Keratinocyte (primary cell): ENCODE results near the gene HYKK. TPM values are rescaled to one million over a fixed set of nuclear protein-coding genes. Genes with fewer than 3 reads are reported as not detected.
"Not testable (repeated sequence)": the region's sequence is repeated elsewhere in the genome, so short reads cannot be mapped to it uniquely, and the experiment has no call there.

Source experiments
- DNase-seq: peaks from one replicate; pipeline ENCODE4 v3.0.0-alpha.2; 2011; ENCODE audit warnings: low read depth, missing footprints, low spot score
- FAIRE-seq: peaks from 2 replicates; lab custom pipeline; 2011; peaks lifted over from hg19 to GRCh38; lab: Jason Lieb, UNC
- H2AFZ ChIP-seq: 2 replicates; pipeline ENCODE4 v1.6.0; 2012; ENCODE audit warnings: low read length, control low read depth, inconsistent platforms; ENCODE audit not compliant: control insufficient read depth
- H3K27ac ChIP-seq: 2 replicates; pipeline ENCODE4 v1.5.1; 2011; ENCODE audit warnings: low read length; ENCODE audit not compliant: control insufficient read depth, insufficient read depth
- H3K27me3 ChIP-seq: 3 replicates; pipeline ENCODE4 v1.6.0; 2011; ENCODE audit warnings: low read length; ENCODE audit not compliant: control insufficient read depth, insufficient read depth; ENCODE audit errors: extremely low read depth
- H3K36me3 ChIP-seq, 2 experiments: 2 replicates in 1 of 2; 3 replicates in 1 of 2; pipeline ENCODE4 v1.5.1; 2011; ENCODE audit warnings: low read length in 2 of 2, mild to moderate bottlenecking in 1 of 2; ENCODE audit not compliant: control insufficient read depth in 2 of 2, insufficient read depth in 2 of 2; ENCODE audit errors: extremely low read depth in 1 of 2
- H3K4me1 ChIP-seq: 3 replicates; pipeline ENCODE4 v1.5.1; 2011; ENCODE audit warnings: low read length; ENCODE audit not compliant: control insufficient read depth, insufficient read depth; ENCODE audit errors: extremely low read depth
- H3K4me2 ChIP-seq: 3 replicates; pipeline ENCODE4 v1.6.0; 2011; ENCODE audit warnings: low read depth, low read length; ENCODE audit not compliant: control insufficient read depth, insufficient read depth; ENCODE audit errors: extremely low read depth
- H3K4me3 ChIP-seq, 3 experiments: fragments of 200-600 bp in 1 of 3; sonication (generic) in 1 of 3; 2 replicates in 2 of 3; 3 replicates in 1 of 3; pipeline ENCODE4 v1.5.1; 2011 to 2016; ENCODE audit warnings: low read length in 3 of 3, mild to moderate bottlenecking in 3 of 3, control low read depth in 2 of 3, inconsistent platforms in 1 of 3, low read depth in 1 of 3, mixed read lengths in 1 of 3, mixed run types in 1 of 3, moderate library complexity in 1 of 3; ENCODE audit not compliant: control insufficient read depth in 2 of 3, insufficient read depth in 2 of 3; ENCODE audit errors: extremely low read depth in 1 of 3
- H3K79me2 ChIP-seq: 2 replicates; pipeline ENCODE4 v1.6.0; 2012; ENCODE audit warnings: low read length; ENCODE audit not compliant: control insufficient read depth, insufficient read depth
- H3K9ac ChIP-seq: 3 replicates; pipeline ENCODE4 v1.6.0; 2011; ENCODE audit warnings: low read length; ENCODE audit not compliant: control insufficient read depth, insufficient read depth; ENCODE audit errors: extremely low read depth
- H3K9me1 ChIP-seq: 3 replicates; pipeline ENCODE4 v1.6.0; 2011; ENCODE audit warnings: low read length; ENCODE audit not compliant: control insufficient read depth, insufficient read depth; ENCODE audit errors: extremely low read depth
- H3K9me3 ChIP-seq: 2 replicates; pipeline ENCODE4 v1.5.1; 2012; ENCODE audit warnings: low read depth, low read length; ENCODE audit not compliant: control insufficient read depth
- H4K20me1 ChIP-seq: 3 replicates; pipeline ENCODE4 v1.6.0; 2011; ENCODE audit warnings: low read length; ENCODE audit not compliant: control insufficient read depth, insufficient read depth; ENCODE audit errors: extremely low read depth
- EZH2 ChIP-seq: IDR thresholded peaks from one replicate; pipeline ENCODE4 v1.6.1; 2012; ENCODE audit warnings: inconsistent platforms, mild to moderate bottlenecking, low read length, moderate library complexity
- dilution Hi-C: fragments of 300-500 bp; cut with MboI; formaldehyde crosslinking; loops from one replicate; pipeline ENCODE4 v1.7.0; 2020; ENCODE audit warnings: low sequenced_read_pairs; ENCODE audit not compliant: extremely low pct_ligation_motif_present
- polyA plus RNA-seq, 5 experiments: library from polyadenylated mRNA; depleted of rRNA in 3 of 5; stranded (reverse) in 3 of 5; stranded (forward) in 1 of 5; unstranded in 1 of 5; fragments of >200 nt; gene quantifications; 1 replicate in 1 of 5; 2 replicates in 3 of 5; 3 replicates in 1 of 5; pipeline versions ENCODE4 v1.2.1 to v1.2.3, GENCODE V29; 2011 to 2012; ENCODE audit warnings: missing spikeins in 2 of 5, low read depth in 1 of 5, low replicate concordance in 1 of 5
- TF ChIP-seq, protein P1 (sequence below), 3 experiments: IDR thresholded peaks in 1 of 3; conservative IDR thresholded peaks in 1 of 3; optimal IDR thresholded peaks in 1 of 3; 2 replicates in 2 of 3; 3 replicates in 1 of 3; pipeline versions ENCODE3 to v1.5.1; 2011; ENCODE audit warnings: low read length in 3 of 3, mild to moderate bottlenecking in 3 of 3, moderate library complexity in 2 of 3, control low read depth in 1 of 3, inconsistent platforms in 1 of 3; ENCODE audit not compliant: insufficient read depth in 2 of 3; ENCODE audit errors: extremely low read depth in 1 of 3

HYKK gene
- polyA plus RNA-seq, 1 donor (not counting 4 experiments of a cell fraction or from before 2014, with no cell fraction given): 2.2 TPM

DNA sequence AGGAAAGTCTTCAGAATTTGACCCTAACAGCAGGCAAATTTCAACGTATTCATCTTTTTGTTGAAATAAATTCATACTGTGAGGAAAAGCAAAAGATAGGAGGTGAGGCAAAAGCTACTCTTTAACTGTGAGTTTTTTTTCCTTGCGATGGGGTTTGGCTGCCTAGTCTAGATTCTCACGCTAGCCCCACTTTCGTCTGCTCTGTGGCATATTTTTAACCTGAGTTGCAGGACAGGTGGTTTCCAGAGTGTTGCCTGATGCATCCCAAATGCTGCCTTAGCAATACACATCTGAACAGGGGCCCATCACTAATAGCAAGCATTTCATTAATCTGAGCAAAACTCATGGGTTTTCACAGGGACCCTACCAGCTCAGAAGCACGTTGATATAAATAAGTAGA lies 44.5 kb downstream of the HYKK start:
- Histone ChIP-seq H3K36me3 (peaks cover 12% of the 10 kb centered on the region in 2 experiments), H3K4me3 (no peak overlapping the region), H4K20me1 (no peaks in the 10 kb centered on the region), H3K4me2 (no peak overlapping the region), H3K9ac (no peak overlapping the region), H2AFZ (no peak overlapping the region), H3K9me3 (no peaks in the 10 kb centered on the region), H3K27me3 (no peaks in the 10 kb centered on the region), H3K27ac (no peak overlapping the region), H3K9me1 (no peaks in the 10 kb centered on the region), H3K79me2 (no peaks in the 10 kb centered on the region), H3K4me1 (no peaks in the 10 kb centered on the region)
- TF ChIP-seq, protein P1, sequence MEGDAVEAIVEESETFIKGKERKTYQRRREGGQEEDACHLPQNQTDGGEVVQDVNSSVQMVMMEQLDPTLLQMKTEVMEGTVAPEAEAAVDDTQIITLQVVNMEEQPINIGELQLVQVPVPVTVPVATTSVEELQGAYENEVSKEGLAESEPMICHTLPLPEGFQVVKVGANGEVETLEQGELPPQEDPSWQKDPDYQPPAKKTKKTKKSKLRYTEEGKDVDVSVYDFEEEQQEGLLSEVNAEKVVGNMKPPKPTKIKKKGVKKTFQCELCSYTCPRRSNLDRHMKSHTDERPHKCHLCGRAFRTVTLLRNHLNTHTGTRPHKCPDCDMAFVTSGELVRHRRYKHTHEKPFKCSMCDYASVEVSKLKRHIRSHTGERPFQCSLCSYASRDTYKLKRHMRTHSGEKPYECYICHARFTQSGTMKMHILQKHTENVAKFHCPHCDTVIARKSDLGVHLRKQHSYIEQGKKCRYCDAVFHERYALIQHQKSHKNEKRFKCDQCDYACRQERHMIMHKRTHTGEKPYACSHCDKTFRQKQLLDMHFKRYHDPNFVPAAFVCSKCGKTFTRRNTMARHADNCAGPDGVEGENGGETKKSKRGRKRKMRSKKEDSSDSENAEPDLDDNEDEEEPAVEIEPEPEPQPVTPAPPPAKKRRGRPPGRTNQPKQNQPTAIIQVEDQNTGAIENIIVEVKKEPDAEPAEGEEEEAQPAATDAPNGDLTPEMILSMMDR (optimal IDR thresholded peaks at IDR 0.05 in 1 of 3, IDR thresholded peaks at IDR 0.05 in 1 of 3, conservative IDR thresholded peaks at IDR 0.05 in 1 of 3; ENCODE audit: extremely low read depth in 1 of 3, insufficient read depth in 2 of 3, low read length in 3 of 3): no peak
- TF ChIP-seq EZH2: no peak
- DNase-seq (no peak), FAIRE-seq (no peak)
- dilution Hi-C loops: no loop called here

DNA sequence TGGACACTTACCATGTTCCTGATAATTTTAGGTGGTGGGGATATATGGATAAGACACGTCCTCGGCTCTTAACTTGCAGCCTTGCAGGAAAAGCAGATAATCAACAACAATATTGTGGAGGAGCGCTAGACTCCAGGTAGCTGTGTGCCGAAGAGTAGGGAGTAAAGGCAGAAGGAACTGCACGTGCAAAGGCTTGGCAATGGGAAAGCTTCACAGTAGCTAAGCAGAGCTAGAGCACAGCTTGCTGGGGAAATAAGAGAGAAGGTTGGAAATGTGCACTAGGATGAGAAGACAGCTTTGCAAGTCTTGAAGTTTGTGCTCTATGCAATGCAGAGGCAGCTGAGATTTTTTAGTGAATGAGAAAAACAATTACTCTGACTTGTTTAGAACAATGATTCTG lies 45.2 kb downstream of the HYKK start:
- Histone ChIP-seq H3K27me3 (no peaks in the 10 kb centered on the region), H3K4me1 (no peaks in the 10 kb centered on the region), H3K9me1 (no peaks in the 10 kb centered on the region), H3K4me2 (no peak overlapping the region), H2AFZ (no peak overlapping the region), H4K20me1 (no peaks in the 10 kb centered on the region), H3K9ac (no peak overlapping the region), H3K4me3 (no peak overlapping the region), H3K9me3 (no peaks in the 10 kb centered on the region), H3K27ac (no peak overlapping the region), H3K79me2 (no peaks in the 10 kb centered on the region), H3K36me3 (peaks cover 9 to 10% of the 10 kb centered on the region in 2 experiments)
- TF ChIP-seq, protein P1 (optimal IDR thresholded peaks at IDR 0.05 in 1 of 3, IDR thresholded peaks at IDR 0.05 in 1 of 3, conservative IDR thresholded peaks at IDR 0.05 in 1 of 3; ENCODE audit: extremely low read depth in 1 of 3, insufficient read depth in 2 of 3, low read length in 3 of 3): no peak
- TF ChIP-seq EZH2: no peak
- DNase-seq (no peak), FAIRE-seq (no peak)
- dilution Hi-C loops: no loop called here

DNA sequence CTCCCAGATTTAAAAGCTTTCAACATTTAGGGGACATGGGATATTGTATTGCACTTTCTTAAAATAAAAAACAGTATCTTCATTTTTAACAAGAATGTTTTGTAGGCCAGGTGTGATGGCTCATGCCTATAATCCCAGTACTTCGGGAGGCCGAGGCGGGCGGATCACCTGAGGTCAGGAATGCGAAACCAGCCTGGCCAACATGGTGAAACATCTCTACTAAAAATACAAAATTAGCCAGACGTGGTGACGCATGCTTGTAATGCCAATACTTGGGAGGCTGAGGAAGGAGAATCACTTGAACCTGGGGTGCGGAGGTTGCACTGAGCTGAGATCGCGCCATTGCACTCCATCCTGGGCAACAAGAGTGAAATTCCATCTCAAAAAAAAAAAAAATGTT lies 52.8 kb downstream of the HYKK start:
- H3K4me3 ChIP-seq, H3K79me2 ChIP-seq, H2AFZ ChIP-seq, H3K9me1 ChIP-seq, dilution Hi-C loops, H3K36me3 ChIP-seq, H4K20me1 ChIP-seq, H3K9ac ChIP-seq, H3K9me3 ChIP-seq, H3K4me2 ChIP-seq, FAIRE-seq, H3K27ac ChIP-seq, DNase-seq, H3K27me3 ChIP-seq, H3K4me1 ChIP-seq: not testable (repeated sequence)
